HFFc6 (cell line): ENCODE measurements around the gene IL11. TPM values are rescaled to one million over a fixed set of nuclear protein-coding genes. Genes with fewer than 3 reads are reported as not detected.
"Not testable (repeated sequence)": the region's sequence is repeated elsewhere in the genome, so short reads cannot be mapped to it uniquely, and the experiment has no call there.

Experiments
- DNase-seq: peaks from one replicate; pipeline ENCODE4 v3.0.0-alpha.2; 2018
- H3K27ac Mint-ChIP-seq: 2 replicates; pipeline ENCODE4 v1.8.0; 2020; ENCODE audit warnings: mild to moderate bottlenecking, mixed read lengths
- H3K27me3 Mint-ChIP-seq: 2 replicates; pipeline ENCODE4 v1.8.0; 2021; ENCODE audit warnings: mild to moderate bottlenecking, moderate library complexity, mixed read lengths; ENCODE audit not compliant: insufficient read depth
- H3K36me3 Mint-ChIP-seq: 2 replicates; pipeline ENCODE4 v1.8.0; 2021; ENCODE audit warnings: low read depth, mixed read lengths
- H3K4me1 Mint-ChIP-seq: 2 replicates; pipeline ENCODE4 v1.8.0; 2020; ENCODE audit warnings: low read depth, mixed read lengths
- H3K4me3 Mint-ChIP-seq: 2 replicates; pipeline ENCODE4 v1.8.0; 2020; ENCODE audit warnings: mild to moderate bottlenecking, moderate library complexity, mixed read lengths
- H3K9me3 Mint-ChIP-seq: 2 replicates; pipeline ENCODE4 v1.8.0; 2020; ENCODE audit warnings: mild to moderate bottlenecking, mixed read lengths
- total RNA-seq, 6 experiments: library from RNA; stranded (reverse); fragmentation: NEBNext Ultra II Directional; extraction: Animal tissue kit (Norgen Biotek cat#: 25700); gene quantifications; 2 replicates in 1 of 6; 3 replicates in 5 of 6; pipeline ENCODE4 v1.2.3, GENCODE V29; 2021
- TF ChIP-seq, protein P1 (sequence below): fragments of 200-600 bp; sonication (generic); IDR thresholded peaks from 2 replicates; pipeline ENCODE4 v1.5.0; 2021; ENCODE audit warnings: antibody characterized with exemption, mild to moderate bottlenecking

The IL11 gene
- total RNA-seq, 6 experiments from 2014 or later: 22.2 to 43.4 (median 36.1) TPM

DNA sequence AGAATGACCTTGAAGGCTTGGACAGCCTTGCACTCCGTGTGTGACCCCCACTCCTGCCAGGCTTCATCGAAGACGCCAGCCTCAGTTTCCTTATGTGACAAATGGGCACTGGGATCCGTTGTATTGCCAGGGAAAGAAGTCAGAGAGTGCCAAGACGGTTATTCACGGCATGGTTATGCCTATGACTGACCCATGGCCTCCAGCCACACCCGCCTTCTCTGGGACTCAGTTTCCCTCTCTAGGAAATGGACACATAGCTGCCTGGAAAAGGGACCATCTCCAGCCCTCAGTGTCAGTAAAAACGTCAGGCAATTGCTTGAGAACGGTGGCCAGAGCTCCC is 38.2 kb upstream of the IL11 start:
- H3K27ac Mint-ChIP-seq: peak overlapping the region; percentile 98
- DNase-seq: no peak
- TF ChIP-seq, protein P1, sequence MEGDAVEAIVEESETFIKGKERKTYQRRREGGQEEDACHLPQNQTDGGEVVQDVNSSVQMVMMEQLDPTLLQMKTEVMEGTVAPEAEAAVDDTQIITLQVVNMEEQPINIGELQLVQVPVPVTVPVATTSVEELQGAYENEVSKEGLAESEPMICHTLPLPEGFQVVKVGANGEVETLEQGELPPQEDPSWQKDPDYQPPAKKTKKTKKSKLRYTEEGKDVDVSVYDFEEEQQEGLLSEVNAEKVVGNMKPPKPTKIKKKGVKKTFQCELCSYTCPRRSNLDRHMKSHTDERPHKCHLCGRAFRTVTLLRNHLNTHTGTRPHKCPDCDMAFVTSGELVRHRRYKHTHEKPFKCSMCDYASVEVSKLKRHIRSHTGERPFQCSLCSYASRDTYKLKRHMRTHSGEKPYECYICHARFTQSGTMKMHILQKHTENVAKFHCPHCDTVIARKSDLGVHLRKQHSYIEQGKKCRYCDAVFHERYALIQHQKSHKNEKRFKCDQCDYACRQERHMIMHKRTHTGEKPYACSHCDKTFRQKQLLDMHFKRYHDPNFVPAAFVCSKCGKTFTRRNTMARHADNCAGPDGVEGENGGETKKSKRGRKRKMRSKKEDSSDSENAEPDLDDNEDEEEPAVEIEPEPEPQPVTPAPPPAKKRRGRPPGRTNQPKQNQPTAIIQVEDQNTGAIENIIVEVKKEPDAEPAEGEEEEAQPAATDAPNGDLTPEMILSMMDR: no peak
- H3K4me3 Mint-ChIP-seq: peak overlapping the region; percentile 83
- peaks cover 4% of the 10 kb centered on the region; the same call in 1 of the 2 replicates for H3K9me3 Mint-ChIP-seq
- peaks cover 21% of the 10 kb centered on the region for H3K36me3 Mint-ChIP-seq
- H3K4me1 Mint-ChIP-seq: peaks cover 25% of the 10 kb centered on the region
- H3K27me3 Mint-ChIP-seq: peaks cover 18% of the 10 kb centered on the region

DNA sequence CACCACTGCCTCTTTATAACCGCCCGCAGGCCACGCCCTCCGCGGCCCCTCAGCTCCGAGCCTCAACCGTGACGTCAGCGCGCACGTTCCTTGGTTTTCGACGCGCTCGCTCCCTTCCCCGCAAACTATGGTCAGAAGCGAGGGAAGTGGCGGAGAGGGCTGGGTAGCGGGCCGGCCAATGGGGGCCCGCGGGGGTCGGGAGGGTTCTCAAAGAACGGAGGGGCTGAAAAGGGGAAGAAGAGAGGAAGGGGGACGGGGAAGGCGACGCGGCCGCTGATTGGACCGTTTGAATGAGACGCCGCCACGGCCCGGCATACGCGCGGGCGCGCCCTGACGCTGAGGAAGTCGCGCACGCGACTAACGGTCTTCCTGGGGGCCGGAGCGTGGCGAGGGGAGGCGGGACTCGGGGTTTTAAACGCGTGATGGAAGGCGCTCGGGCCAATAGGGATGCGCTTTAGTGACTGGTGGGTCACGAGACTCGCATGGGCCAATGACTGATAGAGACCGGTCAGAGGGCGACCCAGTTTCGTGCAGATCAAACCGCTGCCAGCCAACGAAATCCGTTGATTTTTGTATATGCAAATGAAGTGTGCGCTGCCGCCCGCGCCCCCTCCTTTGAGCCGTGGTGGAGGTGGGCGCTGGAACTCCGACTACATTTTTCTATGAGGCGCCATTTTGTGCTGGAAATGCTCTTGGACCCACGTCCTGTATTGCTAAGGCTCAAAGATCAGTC is 37.7 kb upstream of the IL11 start:
- peaks cover 18% of the 10 kb centered on the region for H3K27me3 Mint-ChIP-seq
- peak overlapping the region; percentile 98 for H3K27ac Mint-ChIP-seq
- H3K4me1 Mint-ChIP-seq: peaks cover 30% of the 10 kb centered on the region
- H3K36me3 Mint-ChIP-seq: peaks cover 27% of the 10 kb centered on the region
- DNase-seq: peak; percentile 98
- H3K4me3 Mint-ChIP-seq: peak overlapping the region; percentile 91
- TF ChIP-seq, protein P1: no peak
- peaks cover 4% of the 10 kb centered on the region; the same call in 1 of the 2 replicates for H3K9me3 Mint-ChIP-seq

DNA sequence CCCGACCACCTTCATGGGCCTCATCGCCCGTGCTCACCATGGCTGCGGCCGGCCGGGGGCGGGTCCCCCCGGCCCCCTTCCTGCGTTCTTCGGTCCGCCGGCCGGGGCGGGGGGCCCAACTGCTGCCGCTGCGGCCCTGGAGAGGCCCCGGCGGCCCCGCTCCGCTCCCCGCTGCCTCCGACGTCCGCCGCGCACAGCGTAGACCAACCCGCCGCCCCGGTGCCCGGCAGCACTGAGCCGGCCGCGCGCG is 37.2 kb upstream of the IL11 start, which contains the start of gene UBE2S:
Gene UBE2S (minus strand): TSS at position 239 of the 250 bp plus-strand sequence. CDS start 199 bp downstream, at position 40.
- not testable (repeated sequence) for DNase-seq, H3K9me3 Mint-ChIP-seq
- H3K4me3 Mint-ChIP-seq: peak within 1 kb of the TSS; percentile 91
- peaks cover 18% of the 10 kb centered on the region for H3K27me3 Mint-ChIP-seq
- peak within 1 kb of the TSS; percentile 98 for H3K27ac Mint-ChIP-seq
- peaks cover 33% of the 10 kb centered on the region for H3K4me1 Mint-ChIP-seq
- peaks cover 31% of the 10 kb centered on the region for H3K36me3 Mint-ChIP-seq

DNA sequence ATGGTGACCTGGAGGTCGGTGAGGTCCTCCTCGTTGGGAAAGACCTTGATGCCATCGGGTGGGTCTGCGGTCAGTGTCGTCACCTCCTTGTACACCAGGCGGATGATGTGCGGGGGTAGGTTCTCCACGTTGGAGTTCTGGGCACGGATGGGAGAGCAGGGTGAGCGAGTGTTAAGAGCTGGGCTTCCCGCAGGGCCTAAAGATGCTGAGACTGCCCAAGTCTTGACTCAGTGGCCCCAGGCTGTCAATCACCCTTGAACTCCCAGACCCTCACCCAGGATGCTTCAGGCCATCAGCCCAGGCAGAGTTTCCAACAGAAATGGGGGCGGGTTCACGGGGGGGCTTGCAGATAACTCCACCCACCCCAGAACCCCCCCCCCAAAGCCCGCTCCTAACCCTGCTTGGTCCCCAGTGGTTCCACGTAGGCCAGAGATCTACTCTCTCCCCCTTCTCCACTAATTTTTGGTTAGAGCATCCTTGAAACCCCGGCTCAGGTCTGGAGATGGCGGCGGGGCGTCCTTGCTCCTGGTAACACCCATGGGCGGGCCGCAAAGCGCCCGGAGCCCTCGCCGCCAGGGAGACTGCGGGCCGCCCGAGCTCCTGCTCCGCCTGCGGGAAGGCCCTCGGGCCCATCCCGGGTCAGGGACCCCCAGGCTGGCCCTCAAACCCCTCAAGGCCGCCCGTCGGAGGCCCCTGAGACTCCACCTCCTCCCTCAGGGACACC is 36.7 kb upstream of the IL11 start:
- DNase-seq: no peak
- Mint-ChIP-seq H3K9me3 (peaks cover 4% of the 10 kb centered on the region; the same call in 1 of the 2 replicates), H3K27ac (peak overlapping the region; percentile 80), H3K4me3 (peak overlapping the region; percentile 91), H3K36me3 (peaks cover 33% of the 10 kb centered on the region), H3K4me1 (peaks cover 33% of the 10 kb centered on the region), H3K27me3 (peaks cover 18% of the 10 kb centered on the region)
- TF ChIP-seq, protein P1: no peak

DNA sequence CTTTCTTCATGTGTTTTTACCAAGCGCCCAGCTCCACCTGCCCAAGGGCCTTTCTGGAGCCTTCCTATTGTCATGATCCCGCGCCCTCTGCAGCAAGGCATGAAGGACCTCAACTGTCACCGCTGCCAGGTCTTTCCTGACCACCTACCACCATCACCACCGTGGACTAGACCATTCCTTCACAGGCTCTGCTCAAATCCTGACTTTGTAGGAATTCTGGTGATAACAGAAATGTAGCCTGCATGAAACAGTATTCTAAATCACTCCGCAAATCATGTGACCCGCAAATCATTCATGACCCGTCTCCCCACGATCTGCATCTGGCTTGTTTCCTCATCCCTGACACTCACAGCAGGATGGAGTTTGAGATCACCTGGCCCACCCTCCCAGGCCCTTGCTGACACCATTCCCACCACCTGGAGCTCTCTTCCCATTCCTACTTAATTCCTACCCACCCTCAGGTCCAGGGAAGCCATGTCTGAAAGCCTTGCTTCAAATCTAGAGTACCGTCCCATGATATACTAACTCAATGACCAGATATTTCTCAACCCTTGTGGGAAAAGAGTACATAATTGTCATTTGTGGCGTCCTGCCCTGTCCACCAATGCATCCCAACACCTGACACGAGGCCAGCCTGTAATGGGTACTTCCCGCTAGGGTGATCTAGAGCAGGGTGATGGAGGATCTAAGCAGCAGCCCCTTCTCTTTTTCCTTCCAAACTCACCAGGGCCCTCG is 36.0 kb upstream of the IL11 start:
- no peak for DNase-seq
- H3K27ac Mint-ChIP-seq: peak overlapping the region; percentile 80
- peak overlapping the region; percentile 91 for H3K4me3 Mint-ChIP-seq
- TF ChIP-seq, protein P1: no peak
- peaks cover 36% of the 10 kb centered on the region for H3K36me3 Mint-ChIP-seq
- H3K4me1 Mint-ChIP-seq: peaks cover 33% of the 10 kb centered on the region
- peaks cover 16% of the 10 kb centered on the region for H3K27me3 Mint-ChIP-seq
- H3K9me3 Mint-ChIP-seq: peaks cover 4% of the 10 kb centered on the region; the same call in 1 of the 2 replicates
